ENCODE measurements around the gene DNER. TPM values are rescaled to one million over a fixed set of nuclear protein-coding genes. Genes with fewer than 3 reads are reported as not detected.

DNER gene
- total RNA-seq, 2 donors from 2014 or later: 0.27 to 1.7 TPM

GRCh38 chr2:229372207-229372606, 342.1 kb downstream of the DNER start:
- DNase-seq: no peak

GRCh38 chr2:229371086-229371485, 343.3 kb downstream of the DNER start:
- intact Hi-C loops (cut with DNase I): no loop called here
- no peak for TF ChIP-seq CTCF (IDR thresholded peaks at IDR 0.05)

More at GRCh38 chr2:229372207-229372606, 342.1 kb downstream of the DNER start:
- no peak for TF ChIP-seq CTCF (IDR thresholded peaks at IDR 0.05)
- Histone ChIP-seq H3K27ac (no peak overlapping the region), H3K27me3 (no peaks in the 10 kb centered on the region), H3K4me3 (no peak overlapping the region), H3K9ac (ENCODE audit: low read depth in 2 of 2, low read length in 2 of 2) (no peak overlapping the region), H3K9me3 (no peaks in the 10 kb centered on the region), H3K4me1 (no peaks in the 10 kb centered on the region), H3K36me3 (no peaks in the 10 kb centered on the region)
- intact Hi-C loops (cut with DNase I): no loop called here

GRCh38 chr2:229370509-229370908, 343.8 kb downstream of the DNER start:
- intact Hi-C loops (cut with DNase I): no loop called here
- H3K9ac ChIP-seq (ENCODE audit: low read depth in 2 of 2, low read length in 2 of 2): no peak overlapping the region

More at GRCh38 chr2:229371086-229371485, 343.3 kb downstream of the DNER start:
- Histone ChIP-seq H3K27ac (no peak overlapping the region), H3K36me3 (no peaks in the 10 kb centered on the region), H3K4me3 (no peak overlapping the region), H3K4me1 (no peaks in the 10 kb centered on the region), H3K27me3 (no peaks in the 10 kb centered on the region), H3K9me3 (no peaks in the 10 kb centered on the region), H3K9ac (ENCODE audit: low read depth in 2 of 2, low read length in 2 of 2) (no peak overlapping the region)
- DNase-seq: no peak

GRCh38 chr2:229363185-229363814, 351.1 kb downstream of the DNER start:
- Histone ChIP-seq H3K36me3 (no peaks in the 10 kb centered on the region), H3K27me3 (no peaks in the 10 kb centered on the region), H3K4me1 (no peaks in the 10 kb centered on the region), H3K9ac (ENCODE audit: low read depth in 2 of 2, low read length in 2 of 2) (no peak overlapping the region), H3K9me3 (no peaks in the 10 kb centered on the region), H3K27ac (no peak overlapping the region), H3K4me3 (no peak overlapping the region)
- no peak for TF ChIP-seq CTCF (IDR thresholded peaks at IDR 0.05)
- intact Hi-C loops (cut with DNase I): no loop called here
- DNase-seq: no peak

More at GRCh38 chr2:229370509-229370908, 343.8 kb downstream of the DNER start:
- Histone ChIP-seq H3K4me1 (no peaks in the 10 kb centered on the region), H3K27ac (no peak overlapping the region), H3K4me3 (no peak overlapping the region), H3K27me3 (no peaks in the 10 kb centered on the region), H3K9me3 (no peaks in the 10 kb centered on the region), H3K36me3 (no peaks in the 10 kb centered on the region)
- TF ChIP-seq CTCF (IDR thresholded peaks at IDR 0.05): no peak
- DNase-seq: no peak

- no peaks in the 10 kb centered on the region for H3K9me3 ChIP-seq
- H3K4me1 ChIP-seq: no peaks in the 10 kb centered on the region
- DNase-seq: no peak
- intact Hi-C loops (cut with DNase I): no loop called here
- H3K27ac ChIP-seq: no peak overlapping the region
- no peaks in the 10 kb centered on the region for H3K36me3 ChIP-seq
- H3K27me3 ChIP-seq: no peaks in the 10 kb centered on the region
- H3K9ac ChIP-seq (ENCODE audit: low read depth in 2 of 2, low read length in 2 of 2): no peak overlapping the region
- no peak for TF ChIP-seq CTCF (IDR thresholded peaks at IDR 0.05)
- no peak overlapping the region for H3K4me3 ChIP-seq
These were observed 363.5 kb downstream of the DNER start for GRCh38 chr2:229350883-229351282.

Measured in colonic mucosa (tissue), 4 donors.